Heart left ventricle (tissue), 13 donors: ENCODE results near the gene BCORL1.

ENCODE experiments used
- POLR2A ChIP-seq, 2 donors: fragments of 450-650 bp; IDR thresholded peaks; one replicate each; pipeline ENCODE4 v1.6.1; 2017; ENCODE audit warnings: antibody characterized with exemption in 2 of 2, mild to moderate bottlenecking in 2 of 2, moderate library complexity in 2 of 2
- TF ChIP-seq, protein P1 (sequence below), 12 donors: fragments of 200-600 bp; sonication (generic) in 4 of 12; IDR thresholded peaks; one replicate each; pipeline versions ENCODE4 v1.5.0 to v1.8.0; 2018 to 2022; ENCODE audit warnings: antibody characterized with exemption in 12 of 12, mild to moderate bottlenecking in 5 of 12
- donor health status: ischemic (EF 13 %, LVEDD 7.1; RV severe dilation, severe dysfunction).
- donor health status: DM: no; HTN: yes; CAD: no.
- donor health status: DM: no; HTN: no; CAD: no.
- donor health status: ischemic (EF 25% LVEDD 6.9; RV normal size, moderate dysfunction).
- donor health status: ischemic (EF 25% LVEDD 5.7; RV mildly dilated, moderate dysfunction).
- donor health status: ischemic (EF 35%, LVEDD 5.7; RV mildly dilated, moderate dysfunction).
- donor health status: nonischemic (EF 11% LVEDD 7.7; RV severe dilation, severe dysfunction).
- donor health status: DM: yes; HTN: yes; CAD: no.
- donor health status: PGD.
- donor health status: ischemic (EF 29% LVEDD 5.4; RV normal size, mild dysfunction).
- donor health status: nonischemic (EF 23%, LVEDD 6.1; RV moderate dilation, normal function).

DNA sequence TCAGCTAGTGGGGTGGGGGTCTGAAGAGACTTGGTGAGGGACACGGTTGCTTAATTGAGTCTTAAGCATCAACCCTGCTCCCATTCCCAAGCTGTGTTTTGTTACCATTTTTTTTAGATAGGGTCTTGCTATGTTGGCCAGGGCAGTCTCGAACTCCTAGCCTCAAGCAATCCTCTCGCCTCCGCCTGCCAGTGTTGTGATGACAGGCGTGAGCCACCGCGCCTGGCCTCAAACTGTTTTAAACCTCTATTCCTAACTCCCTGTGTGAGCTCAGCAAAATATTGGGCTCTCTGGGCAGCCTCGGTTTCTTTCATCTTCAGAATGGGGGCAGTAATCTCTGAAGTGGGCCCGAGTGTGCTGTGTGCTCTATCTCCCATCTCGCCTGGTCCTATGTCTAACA is 26.3 kb upstream of the BCORL1 start:
- TF ChIP-seq, protein P1, sequence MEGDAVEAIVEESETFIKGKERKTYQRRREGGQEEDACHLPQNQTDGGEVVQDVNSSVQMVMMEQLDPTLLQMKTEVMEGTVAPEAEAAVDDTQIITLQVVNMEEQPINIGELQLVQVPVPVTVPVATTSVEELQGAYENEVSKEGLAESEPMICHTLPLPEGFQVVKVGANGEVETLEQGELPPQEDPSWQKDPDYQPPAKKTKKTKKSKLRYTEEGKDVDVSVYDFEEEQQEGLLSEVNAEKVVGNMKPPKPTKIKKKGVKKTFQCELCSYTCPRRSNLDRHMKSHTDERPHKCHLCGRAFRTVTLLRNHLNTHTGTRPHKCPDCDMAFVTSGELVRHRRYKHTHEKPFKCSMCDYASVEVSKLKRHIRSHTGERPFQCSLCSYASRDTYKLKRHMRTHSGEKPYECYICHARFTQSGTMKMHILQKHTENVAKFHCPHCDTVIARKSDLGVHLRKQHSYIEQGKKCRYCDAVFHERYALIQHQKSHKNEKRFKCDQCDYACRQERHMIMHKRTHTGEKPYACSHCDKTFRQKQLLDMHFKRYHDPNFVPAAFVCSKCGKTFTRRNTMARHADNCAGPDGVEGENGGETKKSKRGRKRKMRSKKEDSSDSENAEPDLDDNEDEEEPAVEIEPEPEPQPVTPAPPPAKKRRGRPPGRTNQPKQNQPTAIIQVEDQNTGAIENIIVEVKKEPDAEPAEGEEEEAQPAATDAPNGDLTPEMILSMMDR (IDR thresholded peaks at IDR 0.05), result no peak
- no peak for TF ChIP-seq POLR2A (IDR thresholded peaks at IDR 0.05)
